OCI-LY3 (cell line): ENCODE data around the gene IRF2BP2.

Experiments
- EZH2phosphoT487 ChIP-seq: fragments of 200-600 bp; shearing (Covaris generic); IDR thresholded peaks from 2 replicates; pipeline ENCODE4 v1.6.1; 2018; ENCODE audit warnings: antibody characterized with exemption, mixed run types, low read depth
- TF ChIP-seq, protein P1 (sequence below): fragments of 200-600, 300-600 bp; sonication (generic); IDR thresholded peaks from 2 replicates; pipeline ENCODE4 v1.5.1; 2014; ENCODE audit warnings: antibody characterized with exemption, low read length, low read depth

DNA sequence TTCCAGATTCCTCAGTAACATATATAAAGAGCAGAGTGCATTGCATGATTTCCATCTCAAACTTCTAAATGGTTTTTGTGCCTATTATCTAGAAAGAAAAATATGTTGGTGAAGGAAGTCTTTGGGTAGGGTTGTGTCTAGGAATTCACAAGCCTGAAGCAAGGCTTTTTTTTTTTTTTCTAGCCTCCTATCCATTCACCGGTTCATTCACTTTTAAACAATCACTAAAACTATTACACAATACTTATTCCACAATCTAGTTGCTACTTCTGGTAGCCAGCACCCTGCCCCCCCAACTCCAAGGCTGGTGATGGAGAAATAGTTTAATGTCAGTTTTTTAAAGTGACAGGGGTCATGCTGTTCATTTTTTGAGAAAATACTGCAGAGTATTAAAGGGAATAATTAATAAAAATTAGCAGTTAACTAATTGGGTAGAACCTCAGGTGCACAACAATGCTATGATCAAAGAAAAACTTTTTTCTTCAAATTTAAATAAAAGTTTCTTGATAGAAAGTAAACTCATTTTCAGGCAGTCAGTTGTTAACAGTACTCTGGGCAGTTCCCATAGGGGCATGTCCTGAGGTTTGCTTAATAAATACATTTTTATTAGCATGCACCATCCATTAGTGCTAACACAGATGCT lies 10.9 kb downstream of the IRF2BP2 start:
- TF ChIP-seq, protein P1, sequence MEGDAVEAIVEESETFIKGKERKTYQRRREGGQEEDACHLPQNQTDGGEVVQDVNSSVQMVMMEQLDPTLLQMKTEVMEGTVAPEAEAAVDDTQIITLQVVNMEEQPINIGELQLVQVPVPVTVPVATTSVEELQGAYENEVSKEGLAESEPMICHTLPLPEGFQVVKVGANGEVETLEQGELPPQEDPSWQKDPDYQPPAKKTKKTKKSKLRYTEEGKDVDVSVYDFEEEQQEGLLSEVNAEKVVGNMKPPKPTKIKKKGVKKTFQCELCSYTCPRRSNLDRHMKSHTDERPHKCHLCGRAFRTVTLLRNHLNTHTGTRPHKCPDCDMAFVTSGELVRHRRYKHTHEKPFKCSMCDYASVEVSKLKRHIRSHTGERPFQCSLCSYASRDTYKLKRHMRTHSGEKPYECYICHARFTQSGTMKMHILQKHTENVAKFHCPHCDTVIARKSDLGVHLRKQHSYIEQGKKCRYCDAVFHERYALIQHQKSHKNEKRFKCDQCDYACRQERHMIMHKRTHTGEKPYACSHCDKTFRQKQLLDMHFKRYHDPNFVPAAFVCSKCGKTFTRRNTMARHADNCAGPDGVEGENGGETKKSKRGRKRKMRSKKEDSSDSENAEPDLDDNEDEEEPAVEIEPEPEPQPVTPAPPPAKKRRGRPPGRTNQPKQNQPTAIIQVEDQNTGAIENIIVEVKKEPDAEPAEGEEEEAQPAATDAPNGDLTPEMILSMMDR: no peak
- no peak for TF ChIP-seq EZH2phosphoT487
